ENCODE measurements around the gene VAMP7. TPM values are rescaled to one million over a fixed set of nuclear protein-coding genes. Genes with fewer than 3 reads are reported as not detected.

Gene VAMP7
- total RNA-seq, 4 donors from 2014 or later = 28.9 to 36.4 (median 33.4) TPM

Small RNA genes lying within 50 kb of the gene (small RNA-seq; reads per million reads assigned to genes)
- gene DPH3P2 = not detected

Other genes with a start within 250 kb of the VAMP7 start
- not detected for gene IL9R, start 116.4 kb downstream of the VAMP7 start, total RNA-seq

Measured in omental fat pad (tissue), 4 donors.